GM19468 (cell line): ENCODE measurements around the gene ZPBP.

Experiments used
- ATAC-seq: cut with Tn5 transposase; IDR thresholded peaks from one replicate; pipeline ENCODE4 v1.9.1; 2021; ENCODE audit warnings: mild to moderate bottlenecking, moderate library complexity, moderate number of reproducible peaks; ENCODE audit not compliant: unreplicated experiment; ENCODE audit errors: extremely low read depth

ZPBP gene

GRCh38 chr7:50092579-50093491, at the start of gene ZPBP:
ZPBP (minus strand) TSS chr7:50093246; CDS start chr7:50093194, 52 bp downstream.
- peak; percentile 34 for ATAC-seq

- ATAC-seq, result no peak
These were observed 49.5 kb upstream of the ZPBP start for GRCh38 chr7:50142425-50143017.

- ATAC-seq, result no peak
These were observed 48.8 kb upstream of the ZPBP start for GRCh38 chr7:50141854-50142253.

- no peak for ATAC-seq
These were observed 48.1 kb upstream of the ZPBP start for GRCh38 chr7:50141131-50141530.

GRCh38 chr7:50140688-50141087, 47.6 kb upstream of the ZPBP start:
- no peak for ATAC-seq

- no peak for ATAC-seq
These were observed 45.1 kb upstream of the ZPBP start for GRCh38 chr7:50138101-50138500.

GRCh38 chr7:50125766-50126165, 32.7 kb upstream of the ZPBP start:
- no peak for ATAC-seq

- ATAC-seq, result peak; percentile 89
These were observed 28.2 kb upstream of the ZPBP start for GRCh38 chr7:50121286-50121685.

- ATAC-seq, result peak; percentile 35
These were observed 27.0 kb upstream of the ZPBP start for GRCh38 chr7:50119815-50120637.

GRCh38 chr7:50112250-50112649, 19.2 kb upstream of the ZPBP start:
- ATAC-seq, result no peak

GRCh38 chr7:50101873-50102272, 8.8 kb upstream of the ZPBP start:
- ATAC-seq, result no peak

GRCh38 chr7:50095634-50096033, 2.6 kb upstream of the ZPBP start:
- no peak for ATAC-seq

- ATAC-seq, result no peak
These were observed 4.5 kb downstream of the ZPBP start for GRCh38 chr7:50088463-50089129.

GRCh38 chr7:50085344-50085743, 7.7 kb downstream of the ZPBP start:
- ATAC-seq, result no peak

- ATAC-seq, result no peak
These were observed 20.0 kb downstream of the ZPBP start for GRCh38 chr7:50073093-50073492.

- peak; percentile 30 for ATAC-seq
These were observed 23.4 kb downstream of the ZPBP start for GRCh38 chr7:50069613-50070012.

- peak; percentile 9 for ATAC-seq
These were observed 24.0 kb downstream of the ZPBP start for GRCh38 chr7:50068850-50069551.

GRCh38 chr7:50068026-50068425, 25.0 kb downstream of the ZPBP start:
- ATAC-seq, result no peak

- ATAC-seq, result no peak
These were observed 30.1 kb downstream of the ZPBP start for GRCh38 chr7:50062951-50063350.

- ATAC-seq, result no peak
These were observed 36.9 kb downstream of the ZPBP start for GRCh38 chr7:50056131-50056530.
